ENCODE results near the gene BCL2L12.

GRCh38 chr19:49713236-49713845 is 47.6 kb downstream of the BCL2L12 start:
- TF ChIP-seq CTCF (IDR thresholded peaks at IDR 0.05): no peak
- TF ChIP-seq POLR2A (IDR thresholded peaks at IDR 0.05): no peak
